SU-DHL-6 (cell line): ENCODE data around the gene ANXA6.

Source experiments
- CTCF ChIP-seq: fragments of 200-600 bp; sonication (generic); IDR thresholded peaks from one replicate; pipeline ENCODE4 v1.5.1; 2017; ENCODE audit warnings: antibody characterized with exemption, mild to moderate bottlenecking, low read length, moderate library complexity; ENCODE audit not compliant: insufficient read depth, poor library complexity, severe bottlenecking
- EZH2phosphoT487 ChIP-seq: fragments of 200-600 bp; sonication (generic), shearing (Covaris generic); conservative IDR thresholded peaks from 2 replicates; pipeline ENCODE4 v1.6.1; 2018; ENCODE audit warnings: mild to moderate bottlenecking, antibody characterized with exemption, low read length, moderate library complexity, mixed read lengths

- TF ChIP-seq CTCF, result no peak
- no peak for TF ChIP-seq EZH2phosphoT487
Observed at GRCh38 chr5:151083081-151083676, 74.4 kb downstream of the ANXA6 start.
